Prostate gland (tissue), 2 donors: Measurements from ENCODE around the gene IGSF11. TPM values are rescaled to one million over a fixed set of nuclear protein-coding genes. Genes with fewer than 3 reads are reported as not detected.
"Not testable (repeated sequence)": the region's sequence is repeated elsewhere in the genome, so short reads cannot be mapped to it uniquely, and the experiment has no call there.

ENCODE experiments used
- DNase-seq: peaks from one replicate; pipeline ENCODE4 v3.0.0-alpha.2; 2019; ENCODE audit warnings: low spot score
- H3K27ac ChIP-seq, 2 donors: fragments of 200-600 bp; sonication (generic); 2 replicates each; pipeline ENCODE4 v1.5.1; 2017 to 2019
- H3K27me3 ChIP-seq: fragments of 200-600 bp; sonication (generic); replicated peaks from 2 replicates; pipeline ENCODE4 v1.5.1; 2019; ENCODE audit not compliant: insufficient read depth
- H3K36me3 ChIP-seq, 2 donors: fragments of 200-600 bp; sonication (generic); 1 replicate in 1 of 2; 2 replicates in 1 of 2; pipeline versions ENCODE4 v1.5.1 to v1.8.1; 2017 to 2019
- H3K4me1 ChIP-seq: fragments of 200-600 bp; sonication (generic); replicated peaks from 2 replicates; pipeline ENCODE4 v1.5.1; 2019
- H3K4me3 ChIP-seq, 2 donors: fragments of 200-600 bp; sonication (generic); 2 replicates each; pipeline ENCODE4 v1.5.1; 2017 to 2019
- H3K9me3 ChIP-seq: fragments of 200-600 bp; sonication (generic); 2 replicates; pipeline ENCODE4 v1.5.1; 2017
- CTCF ChIP-seq, 4 experiments: fragments of 200-600 bp in 2 of 4; fragments of 450-650 bp in 2 of 4; sonication (generic) in 2 of 4; IDR thresholded peaks; 1 replicate in 3 of 4; 2 replicates in 1 of 4; pipeline ENCODE4 v1.5.1; 2016 to 2019; ENCODE audit warnings: antibody characterized with exemption in 4 of 4, mild to moderate bottlenecking in 2 of 4, moderate library complexity in 2 of 4
- POLR2A ChIP-seq: fragments of 450-650 bp; IDR thresholded peaks from one replicate; pipeline ENCODE4 v1.6.1; 2016; ENCODE audit warnings: antibody characterized with exemption, mild to moderate bottlenecking
- POLR2AphosphoS5 ChIP-seq: sonication (generic); formaldehyde crosslinking; IDR thresholded peaks from one replicate; pipeline ENCODE4 v1.6.1; 2017; ENCODE audit warnings: antibody characterized with exemption
- WGBS: methylation state at CpG from one replicate; pipeline ENCODE4 v1.1.5; 2018; 5-methylcytosine and 5-hydroxymethylcytosine counted together
- intact Hi-C: fragments of 100-400 bp; cut with DNase I; formaldehyde crosslinking; loops from one replicate; pipeline ENCODE4 v1.14.2; 2022
- total RNA-seq, 2 donors: library from RNA; depleted of rRNA; stranded (reverse); fragments of >200 nt; gene quantifications; one replicate each; pipeline ENCODE4 v1.1.0, GENCODE V29; 2016

IGSF11 gene
- total RNA-seq, 2 donors from 2014 or later: 0.46 to 30.9 TPM

GRCh38 chr3:118868051-118868450 is 166.6 kb downstream of the IGSF11 start:
- Histone ChIP-seq H3K27me3 (no peaks in the 10 kb centered on the region), H3K27ac (no peak overlapping the region), H3K36me3 (no peaks in the 10 kb centered on the region), H3K4me1 (no peaks in the 10 kb centered on the region), H3K9me3 (no peaks in the 10 kb centered on the region), H3K4me3 (no peak overlapping the region)
- no peak for DNase-seq
- no peak for TF ChIP-seq POLR2A
- no peak for TF ChIP-seq CTCF (IDR thresholded peaks at IDR 0.05)
- no peak for TF ChIP-seq POLR2AphosphoS5
- intact Hi-C loops: no loop called here

GRCh38 chr3:118863731-118864322 is 170.8 kb downstream of the IGSF11 start:
- no peaks in the 10 kb centered on the region for H3K36me3 ChIP-seq
- 77% methylated on average over 1 of the region's 1 CpG for WGBS
- no peak for DNase-seq
- no peaks in the 10 kb centered on the region for H3K27me3 ChIP-seq
- no peak overlapping the region for H3K4me3 ChIP-seq
- no peak overlapping the region for H3K27ac ChIP-seq
- no peaks in the 10 kb centered on the region for H3K9me3 ChIP-seq
- no peak for TF ChIP-seq POLR2A
- TF ChIP-seq CTCF (IDR thresholded peaks at IDR 0.05): no peak
- no peak for TF ChIP-seq POLR2AphosphoS5
- no peaks in the 10 kb centered on the region for H3K4me1 ChIP-seq
- intact Hi-C loops: no loop called here

- intact Hi-C loops: no loop called here
- Histone ChIP-seq H3K27me3 (no peaks in the 10 kb centered on the region), H3K4me3 (no peak overlapping the region), H3K27ac (no peak overlapping the region), H3K9me3 (no peaks in the 10 kb centered on the region), H3K36me3 (no peaks in the 10 kb centered on the region), H3K4me1 (no peaks in the 10 kb centered on the region)
- TF ChIP-seq POLR2AphosphoS5: no peak
- no peak for TF ChIP-seq POLR2A
- no peak for TF ChIP-seq CTCF (IDR thresholded peaks at IDR 0.05)
- WGBS: 85% methylated on average over 1 of the region's 1 CpG
- DNase-seq: no peak
These were observed 174.7 kb downstream of the IGSF11 start for GRCh38 chr3:118859950-118860349.

GRCh38 chr3:118851466-118852193 is 183.0 kb downstream of the IGSF11 start:
- intact Hi-C loops, H3K9me3 ChIP-seq, H3K27me3 ChIP-seq, DNase-seq, H3K4me1 ChIP-seq, H3K4me3 ChIP-seq, H3K36me3 ChIP-seq, H3K27ac ChIP-seq: not testable (repeated sequence)
- 94% methylated on average over 12 of the region's 12 CpGs for WGBS

GRCh38 chr3:118850687-118851086 is 184.0 kb downstream of the IGSF11 start:
- H3K27me3 ChIP-seq: no peaks in the 10 kb centered on the region
- no peak overlapping the region for H3K4me3 ChIP-seq
- DNase-seq: no peak
- WGBS: 92% methylated on average over 10 of the region's 10 CpGs
- H3K9me3 ChIP-seq: no peaks in the 10 kb centered on the region
- no peaks in the 10 kb centered on the region for H3K4me1 ChIP-seq
- intact Hi-C loops: no loop called here
- H3K36me3 ChIP-seq: no peaks in the 10 kb centered on the region
- H3K27ac ChIP-seq: no peak overlapping the region
- no peak for TF ChIP-seq POLR2A

Other genes with a start within 250 kb of the IGSF11 start
- gene TEX55, start 111.3 kb upstream of the IGSF11 start, total RNA-seq: 1 to 10 TPM in 1 of 2 donors, not detected in 1; 6.6 TPM
- not detected for gene UPK1B, start 138.8 kb upstream of the IGSF11 start, total RNA-seq
- 10 to 100 TPM; 12.8 to 19.0 TPM for gene B4GALT4, start 206.0 kb upstream of the IGSF11 start, total RNA-seq